GM23248 (cell line): ENCODE results near the gene C11orf68. TPM values are rescaled to one million over a fixed set of nuclear protein-coding genes. Genes with fewer than 3 reads are reported as not detected.

Experiments
- DNase-seq: peaks from one replicate; pipeline ENCODE4 v3.0.0-alpha.2; 2015
- H2AFZ ChIP-seq: fragments of 200-600 bp; sonication (generic); 2 replicates; pipeline ENCODE4 v1.6.1; 2016; ENCODE audit warnings: antibody characterized with exemption
- H3F3A ChIP-seq: fragments of 200-600 bp; sonication (generic); 2 replicates; pipeline ENCODE4 v1.6.1; 2016; ENCODE audit warnings: mild to moderate bottlenecking, antibody characterized with exemption, mixed run types; ENCODE audit not compliant: insufficient read depth
- H3K27ac ChIP-seq: fragments of 200-600 bp; sonication (generic); 2 replicates; pipeline ENCODE4 v1.5.1; 2016; ENCODE audit warnings: mild to moderate bottlenecking
- H3K27me3 ChIP-seq: fragments of 200-600 bp; sonication (generic); replicated peaks from 2 replicates; pipeline ENCODE4 v1.6.1; 2016; ENCODE audit warnings: mild to moderate bottlenecking; ENCODE audit not compliant: insufficient read depth
- H3K36me3 ChIP-seq: fragments of 200-600 bp; sonication (generic); 2 replicates; pipeline ENCODE4 v1.6.1; 2016; ENCODE audit warnings: low read depth, mild to moderate bottlenecking
- H3K4me1 ChIP-seq: fragments of 200-600 bp; sonication (generic); 2 replicates; pipeline ENCODE4 v1.6.1; 2016; ENCODE audit warnings: mild to moderate bottlenecking; ENCODE audit not compliant: insufficient read depth
- H3K4me2 ChIP-seq: fragments of 200-600 bp; sonication (generic); one replicate; pipeline ENCODE4 v1.6.1; 2016; ENCODE audit warnings: mild to moderate bottlenecking; ENCODE audit not compliant: unreplicated experiment
- H3K4me3 ChIP-seq: fragments of 200-600 bp; sonication (generic); 2 replicates; pipeline ENCODE4 v1.5.1; 2016; ENCODE audit warnings: mild to moderate bottlenecking
- H3K79me2 ChIP-seq: fragments of 200-600 bp; sonication (generic); 2 replicates; pipeline ENCODE4 v1.6.1; 2016; ENCODE audit warnings: mild to moderate bottlenecking; ENCODE audit not compliant: insufficient read depth
- H3K9ac ChIP-seq: fragments of 200-600 bp; sonication (generic); 2 replicates; pipeline ENCODE4 v1.6.1; 2016; ENCODE audit warnings: mild to moderate bottlenecking
- H3K9me2 ChIP-seq: fragments of 200-600 bp; sonication (generic); 2 replicates; pipeline ENCODE4 v1.6.1; 2016; ENCODE audit warnings: mixed run types, mild to moderate bottlenecking, moderate library complexity; ENCODE audit not compliant: insufficient read depth
- H3K9me3 ChIP-seq: fragments of 200-600 bp; sonication (generic); one replicate; pipeline ENCODE4 v1.6.1; 2017; ENCODE audit warnings: low read depth
- H4K20me1 ChIP-seq: fragments of 200-600 bp; sonication (generic); 2 replicates; pipeline ENCODE4 v1.6.0; 2016; ENCODE audit not compliant: insufficient read depth
- EZH2 ChIP-seq: fragments of 200-600 bp; sonication (generic); IDR thresholded peaks from 2 replicates; pipeline ENCODE4 v1.6.1; 2018; ENCODE audit warnings: antibody characterized with exemption, mild to moderate bottlenecking; ENCODE audit not compliant: insufficient read depth, poor library complexity, severe bottlenecking
- EZH2phosphoT487 ChIP-seq: fragments of 200-600 bp; sonication (generic); IDR thresholded peaks from 2 replicates; pipeline ENCODE4 v1.6.1; 2018; ENCODE audit warnings: antibody characterized with exemption, moderate library complexity, mild to moderate bottlenecking, low read depth; ENCODE audit not compliant: insufficient read depth
- WGBS, 2 experiments: methylation state at CpG; one replicate each; pipeline ENCODE4 v1.1.6; 2015 to 2017; ENCODE audit warnings: low lambda C conversion rate in 2 of 2, low coverage in 1 of 2; ENCODE audit errors: missing lambda C conversion rate in 2 of 2; 5-methylcytosine and 5-hydroxymethylcytosine counted together
- in situ Hi-C: fragments of 300-500 bp; cut with MboI; formaldehyde crosslinking; loops from 2 replicates; pipeline ENCODE4 v1.15.0; 2020
- polyA plus RNA-seq: library from polyadenylated mRNA; unstranded; fragments of >200 nt; fragmentation: Nextera tagmentation; extraction: Ambion mirVana; gene quantifications from 2 replicates; pipeline ENCODE4 v1.2.1, GENCODE V29; 2016
- total RNA-seq: library from RNA; depleted of rRNA; stranded (reverse); fragments of >200 nt; shearing (Covaris generic); gene quantifications from 2 replicates; pipeline ENCODE4 v1.2.3, GENCODE V29; 2014

The C11orf68 gene
- total and polyA plus RNA-seq, 2 experiments from 2014 or later = 50.5 to 91.5 TPM

DNA sequence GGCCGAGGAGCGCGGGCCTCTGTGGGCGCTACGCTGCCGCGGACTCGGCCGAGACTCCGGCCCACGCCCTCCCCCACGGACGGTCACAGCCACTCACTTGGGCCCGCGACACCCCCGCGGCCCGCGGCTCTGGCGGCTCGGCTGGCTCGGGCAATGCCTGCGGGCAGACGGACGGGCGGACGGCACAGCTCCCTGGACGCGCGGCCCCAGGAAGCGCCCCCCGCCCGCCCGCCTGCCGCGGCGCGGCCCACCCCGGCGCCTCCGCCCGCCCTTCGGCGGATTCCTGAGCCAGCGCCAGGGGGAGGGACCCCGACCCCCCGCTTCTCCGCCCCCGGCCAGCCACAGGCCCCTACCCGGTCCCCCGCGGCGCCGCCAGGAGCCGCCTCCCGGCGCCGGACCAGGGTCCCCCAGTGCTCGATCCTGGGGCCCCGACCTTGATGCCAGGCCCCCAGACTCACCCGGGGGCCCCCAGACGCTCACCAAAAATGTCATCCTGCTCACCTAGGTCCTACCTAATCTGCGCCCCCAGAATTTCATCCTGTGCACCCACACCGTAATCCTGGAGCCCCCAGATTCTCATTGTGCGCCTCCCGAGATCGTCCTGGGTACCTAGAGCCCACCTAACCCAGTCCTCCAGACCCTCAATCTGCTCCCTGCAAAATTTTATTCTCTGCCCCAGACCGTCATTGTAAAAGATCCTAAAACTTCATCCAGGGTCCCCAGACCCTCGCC lies 46.1 kb downstream of the C11orf68 start, which contains the start of gene EFEMP2:
EFEMP2 (minus strand) TSS at position 215 of the 732 bp plus-strand sequence. CDS start 446 bp downstream, outside the sequence.
- Histone ChIP-seq H3K9ac (peak within 1 kb of the TSS; percentile 93), H3K4me3 (peak within 1 kb of the TSS; percentile 85), H3K36me3 (peaks cover 13% of the 10 kb centered on the region; the same call in 1 of the 2 replicates), H3K9me2 (no peaks in the 10 kb centered on the region), H3K4me2 (peak within 1 kb of the TSS; percentile 89), H3F3A (peaks cover 27% of the 10 kb centered on the region), H2AFZ (peak within 1 kb of the TSS; percentile 87), H4K20me1 (no peaks in the 10 kb centered on the region), H3K79me2 (peaks cover 46% of the 10 kb centered on the region), H3K9me3 (no peaks in the 10 kb centered on the region), H3K4me1 (peaks cover 16% of the 10 kb centered on the region), H3K27ac (peak within 1 kb of the TSS; percentile 74), H3K27me3 (no peaks in the 10 kb centered on the region)
- in situ Hi-C loops = no loop called here
- no peak for TF ChIP-seq EZH2
- no peak for TF ChIP-seq EZH2phosphoT487
- WGBS, 2 experiments = 1 to 3% methylated on average over 41 to 63 of the region's 69 CpGs
- DNase-seq = peak; percentile 70

DNA sequence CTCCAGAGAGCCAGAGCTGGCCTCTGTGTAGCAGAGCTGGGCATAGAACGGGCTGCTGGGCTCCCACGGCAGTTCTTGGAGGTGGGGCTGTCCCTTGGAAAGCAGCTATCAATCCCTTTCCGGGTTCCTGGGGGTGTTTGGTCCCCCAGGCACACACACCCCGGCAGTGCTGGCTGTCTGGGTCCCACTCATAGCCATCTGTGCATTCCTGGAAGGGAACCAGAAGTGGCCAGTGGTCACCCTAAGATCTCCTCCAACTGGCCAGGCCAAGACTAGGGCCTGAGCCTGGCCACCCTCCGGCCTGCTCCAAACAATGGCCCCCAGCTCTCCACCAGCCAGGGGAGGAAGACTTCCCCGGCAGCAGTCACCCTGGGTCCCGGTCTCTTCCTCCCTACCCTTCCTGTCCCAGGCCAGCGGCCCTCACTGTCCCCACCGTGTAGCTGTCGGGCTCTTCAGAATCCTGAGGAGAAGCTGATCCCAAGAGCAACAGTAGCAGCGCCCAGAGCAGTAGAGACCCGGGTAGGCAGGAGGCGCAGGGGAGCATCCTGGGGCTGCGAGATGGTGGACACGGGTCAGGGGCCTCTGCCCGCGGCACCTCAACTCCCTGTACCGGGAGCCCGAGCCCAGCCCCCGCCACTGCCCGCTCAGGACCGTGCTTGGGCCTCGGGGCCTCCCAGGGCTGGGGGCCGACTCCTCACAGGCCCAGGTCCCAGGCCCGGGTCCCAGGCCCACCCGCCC lies 46.9 kb downstream of the C11orf68 start:
- in situ Hi-C loops = no loop called here
- TF ChIP-seq EZH2phosphoT487 (no peak), EZH2 (no peak)

DNA sequence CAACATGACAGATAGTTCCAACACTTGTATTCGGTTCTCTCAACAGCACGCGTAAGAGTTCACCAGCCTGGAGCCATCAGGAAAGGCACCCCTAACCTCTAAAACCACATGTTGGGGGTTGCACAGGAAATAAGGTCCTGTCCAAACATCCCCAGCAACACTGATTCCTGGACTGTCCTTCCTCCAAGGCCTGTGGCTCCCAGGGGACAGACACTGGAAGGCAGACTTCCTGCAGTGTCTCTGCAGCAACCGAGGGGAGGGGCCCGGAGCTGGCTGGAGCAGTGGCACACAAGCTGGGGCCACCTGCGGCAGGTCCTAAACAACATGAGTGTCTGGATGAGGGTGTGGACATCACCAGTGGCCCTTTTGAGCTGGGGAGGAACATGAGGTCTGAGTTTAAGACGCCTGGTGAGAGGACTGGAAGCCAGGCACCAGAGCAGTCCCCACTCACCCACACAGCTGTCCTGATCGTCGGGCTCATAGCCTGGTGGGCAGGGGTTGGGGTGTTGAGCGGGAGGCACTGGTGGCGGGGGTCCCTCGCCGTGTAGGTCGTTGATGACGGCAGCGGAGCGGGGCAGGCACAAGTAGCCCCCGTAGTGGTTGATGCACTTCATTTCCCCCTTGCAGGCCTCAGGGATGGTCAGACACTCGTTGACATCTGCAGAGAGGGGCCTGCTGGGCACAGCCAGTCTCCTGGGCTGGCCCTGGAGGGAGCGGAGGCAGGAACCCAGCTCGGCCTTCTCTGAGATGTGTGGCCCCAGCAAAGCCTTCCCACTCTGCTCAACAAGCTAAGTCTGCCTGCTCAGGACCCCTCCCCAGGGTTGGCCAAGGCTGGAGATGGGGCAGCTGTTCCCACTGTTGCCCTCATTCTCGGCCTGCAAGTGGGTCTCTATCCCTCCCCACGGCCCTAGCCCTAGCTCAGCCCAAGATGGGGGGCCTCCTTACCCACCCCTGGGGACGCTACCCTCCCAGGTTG lies 47.9 kb downstream of the C11orf68 start:
- no peak for DNase-seq
- H3K9me3 ChIP-seq = no peaks in the 10 kb centered on the region
- H2AFZ ChIP-seq = no peak overlapping the region
- peaks cover 46% of the 10 kb centered on the region for H3K79me2 ChIP-seq
- WGBS, 2 experiments = 76% methylated on average over 23 of the region's 24 CpGs
- TF ChIP-seq EZH2 (no peak), EZH2phosphoT487 (no peak)
- in situ Hi-C loops = no loop called here
- peaks cover 43% of the 10 kb centered on the region for H3F3A ChIP-seq
- peaks cover 25% of the 10 kb centered on the region; the same call in 1 of the 2 replicates for H3K36me3 ChIP-seq
- no peaks in the 10 kb centered on the region for H3K9me2 ChIP-seq
- no peaks in the 10 kb centered on the region for H4K20me1 ChIP-seq
- H3K9ac ChIP-seq = peak overlapping the region; percentile 93
- peak overlapping the region; percentile 89 for H3K4me2 ChIP-seq
- peaks cover 16% of the 10 kb centered on the region for H3K4me1 ChIP-seq
- peak overlapping the region; percentile 74 for H3K27ac ChIP-seq
- peak overlapping the region; percentile 85 for H3K4me3 ChIP-seq
- no peaks in the 10 kb centered on the region for H3K27me3 ChIP-seq

More for the DNA sequence above, 46.9 kb downstream of the C11orf68 start:
- Histone ChIP-seq H3K27ac (peak overlapping the region; percentile 74), H3K79me2 (peaks cover 46% of the 10 kb centered on the region), H3K9me2 (no peaks in the 10 kb centered on the region), H3K4me1 (peaks cover 16% of the 10 kb centered on the region), H4K20me1 (no peaks in the 10 kb centered on the region), H3K9me3 (no peaks in the 10 kb centered on the region), H3K4me2 (peak overlapping the region; percentile 89), H3K9ac (peak overlapping the region; percentile 93), H3F3A (peaks cover 34% of the 10 kb centered on the region), H2AFZ (no peak overlapping the region), H3K27me3 (no peaks in the 10 kb centered on the region), H3K36me3 (peaks cover 21% of the 10 kb centered on the region; the same call in 1 of the 2 replicates), H3K4me3 (peak overlapping the region; percentile 85)
- DNase-seq = peak; percentile 75
- 3 to 13% methylated on average over 12 to 16 of the region's 26 CpGs for WGBS, 2 experiments
